ENCODE data around the gene FBLN2.
"Not testable (repeated sequence)": the region's sequence is repeated elsewhere in the genome, so short reads cannot be mapped to it uniquely, and the experiment has no call there.

FBLN2 gene

DNA sequence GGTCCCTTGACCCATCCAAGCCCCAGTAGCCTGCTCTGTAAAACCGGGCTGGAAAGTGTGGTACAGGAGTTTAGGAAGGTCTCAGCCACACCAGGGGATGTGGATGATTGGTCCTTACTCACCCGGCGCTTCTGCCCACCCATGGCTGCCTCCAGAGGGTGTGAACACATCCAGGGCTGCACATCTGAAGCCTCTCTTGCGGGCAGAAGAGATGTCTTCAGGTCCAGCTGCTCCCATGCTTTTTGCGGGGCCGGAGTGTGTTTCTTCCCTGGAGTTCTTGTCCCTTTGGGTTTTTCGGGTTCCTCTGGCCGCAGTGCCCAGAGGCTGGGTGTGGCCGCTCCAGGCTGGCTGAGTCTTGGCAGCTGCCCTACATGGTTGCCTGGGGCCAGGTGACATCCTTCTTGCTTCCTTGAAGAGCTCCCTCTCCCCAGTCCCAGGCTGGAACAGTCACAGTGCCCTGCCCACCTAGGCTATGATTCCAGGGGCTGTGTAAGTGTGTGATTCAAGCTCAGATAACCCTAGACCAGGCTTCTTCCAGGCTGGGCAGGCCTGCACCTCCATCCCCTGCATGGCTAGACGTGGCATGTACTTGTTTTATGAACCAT lies 34.9 kb upstream of the FBLN2 start:
- DNase-seq (ENCODE audit: low read depth, low spot score), result no peak

DNA sequence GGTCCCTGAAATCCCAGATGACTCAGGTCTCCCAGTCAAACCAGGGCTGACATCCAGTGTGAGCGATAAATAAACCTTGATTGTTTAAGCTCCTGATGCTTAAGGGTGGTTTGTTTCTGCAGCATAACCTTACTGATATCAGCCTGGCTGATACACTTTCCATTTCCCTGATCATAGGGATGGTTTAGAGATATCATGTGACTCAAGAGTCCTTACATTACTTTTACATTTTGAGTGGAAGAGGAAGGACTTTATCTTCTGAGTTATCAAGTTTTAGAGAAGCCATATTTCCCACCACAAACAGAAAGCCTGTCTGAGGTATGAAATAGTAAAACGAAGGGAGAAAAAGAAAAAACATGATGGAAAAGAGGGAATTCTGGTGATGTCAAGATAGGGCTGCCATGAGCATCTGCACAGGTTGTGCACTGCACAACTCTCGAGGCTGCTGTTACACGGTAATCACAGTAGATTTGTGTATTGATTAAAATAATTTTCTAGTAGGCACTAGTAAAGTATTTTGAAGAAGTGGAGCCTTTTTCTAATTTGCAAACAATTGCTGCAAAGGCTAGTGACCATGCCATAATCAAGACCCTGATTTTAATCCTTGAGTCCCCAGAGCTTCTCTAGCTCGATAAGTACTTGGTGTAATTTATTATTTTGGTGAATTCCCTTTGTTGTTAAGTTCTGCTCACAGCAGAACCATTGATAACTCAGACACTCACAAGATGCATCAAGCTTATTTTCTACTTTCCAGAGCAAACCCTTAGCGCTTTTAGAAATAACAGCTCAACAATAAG lies 34.1 kb upstream of the FBLN2 start:
- no peak for DNase-seq (ENCODE audit: low read depth, low spot score)

DNA sequence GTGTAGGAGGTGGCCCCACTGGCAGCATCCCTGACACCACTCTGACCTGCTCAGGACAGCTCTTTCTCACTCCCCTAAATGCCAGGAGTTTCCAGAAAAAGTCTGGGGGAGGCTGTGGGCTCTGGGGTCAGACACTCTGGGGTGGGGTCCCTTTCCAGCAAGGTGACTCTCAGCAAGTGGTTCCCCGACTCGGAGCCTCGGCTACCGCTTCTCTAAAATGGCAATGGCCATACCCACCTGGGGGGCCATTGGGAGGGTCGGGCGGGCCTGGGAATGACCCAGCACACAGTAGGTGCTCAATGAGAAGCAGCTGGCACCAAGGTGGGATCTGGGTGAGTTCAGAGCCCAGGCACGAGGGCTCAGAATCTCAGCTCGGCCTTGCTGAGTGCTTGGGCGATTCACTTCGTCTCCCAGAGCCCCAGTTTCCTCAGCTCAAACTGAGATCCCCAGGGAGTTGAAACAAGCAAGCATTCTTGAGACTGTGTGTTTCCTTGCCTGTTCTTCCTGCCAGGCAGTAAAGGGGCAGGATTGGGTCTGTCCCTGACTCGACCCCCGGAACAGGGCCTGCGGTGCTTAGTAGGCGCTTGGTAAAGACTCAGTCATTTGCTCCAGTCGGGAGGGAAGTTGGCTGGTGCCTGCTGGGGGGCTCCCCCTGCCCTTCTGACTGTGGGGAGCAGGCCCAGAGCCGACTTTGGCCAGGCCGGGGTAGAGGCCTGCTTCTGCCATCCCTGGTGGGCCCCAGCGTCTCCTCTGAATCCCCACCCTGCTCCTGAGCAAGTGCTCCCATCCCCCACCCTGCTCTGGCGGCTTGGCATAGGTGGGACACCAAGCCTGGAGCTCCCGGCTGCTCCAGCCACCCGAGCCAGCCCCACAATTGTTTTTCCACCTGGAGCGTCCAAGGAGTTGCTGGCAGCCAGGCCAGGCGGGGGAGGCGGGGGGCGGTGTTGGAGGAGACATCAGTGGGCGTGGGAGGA lies 32.9 kb upstream of the FBLN2 start:
- no peak for DNase-seq (ENCODE audit: low read depth, low spot score)

DNA sequence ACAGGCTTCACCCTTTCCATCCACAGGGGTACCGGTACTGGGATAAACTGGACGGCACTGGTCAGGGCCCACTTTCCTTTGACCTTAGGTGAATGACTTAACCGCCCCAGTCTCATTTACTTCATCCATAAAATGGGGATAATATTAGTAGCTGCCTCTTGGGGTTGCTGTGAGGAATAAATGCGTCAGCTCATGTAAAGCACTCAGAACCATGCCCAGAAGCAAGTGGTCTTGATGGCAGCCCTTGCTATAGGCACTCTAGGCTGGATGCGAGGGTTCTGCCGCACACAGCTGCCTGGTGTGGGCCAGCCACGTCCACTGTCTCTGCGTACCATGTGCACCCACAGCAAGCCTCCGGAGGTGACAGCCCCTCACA lies 32.2 kb upstream of the FBLN2 start:
- DNase-seq (ENCODE audit: low read depth, low spot score), result no peak

DNA sequence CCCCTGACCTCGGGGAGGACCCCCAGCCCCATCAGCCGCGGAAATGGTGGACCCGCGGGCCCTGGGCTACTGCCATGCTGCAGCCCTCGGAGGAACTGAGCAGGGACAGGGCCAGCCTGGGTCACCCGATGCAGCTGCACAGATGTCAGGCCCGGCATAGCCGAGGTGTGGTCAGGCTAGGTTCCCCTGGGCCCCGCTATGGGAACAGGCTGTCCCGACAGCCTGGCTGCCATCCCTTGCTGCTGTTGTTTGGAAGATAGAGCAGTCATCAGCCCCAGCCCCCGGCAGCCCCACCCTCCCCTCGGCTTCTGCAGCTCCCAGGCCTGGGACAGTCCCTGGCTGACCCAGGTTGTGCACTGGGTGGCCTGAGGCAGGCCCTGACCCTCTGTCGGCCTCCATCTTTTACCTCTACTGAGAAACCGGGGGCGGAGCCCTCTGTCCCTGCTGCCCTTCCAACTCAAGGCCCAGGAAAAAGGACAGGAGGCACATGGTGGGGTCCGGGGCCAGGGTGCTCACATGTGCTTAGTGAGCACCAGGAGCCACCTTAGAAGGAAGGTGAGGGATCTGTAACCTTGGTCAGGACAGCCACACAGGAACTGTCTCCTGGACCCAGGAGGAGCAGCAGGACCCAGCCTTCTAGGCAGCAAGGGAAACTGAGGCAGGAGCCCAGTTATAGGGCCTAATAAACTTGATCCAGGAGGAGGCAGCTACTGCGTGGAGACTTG lies 31.5 kb upstream of the FBLN2 start:
- no peak for DNase-seq (ENCODE audit: low read depth, low spot score)

DNA sequence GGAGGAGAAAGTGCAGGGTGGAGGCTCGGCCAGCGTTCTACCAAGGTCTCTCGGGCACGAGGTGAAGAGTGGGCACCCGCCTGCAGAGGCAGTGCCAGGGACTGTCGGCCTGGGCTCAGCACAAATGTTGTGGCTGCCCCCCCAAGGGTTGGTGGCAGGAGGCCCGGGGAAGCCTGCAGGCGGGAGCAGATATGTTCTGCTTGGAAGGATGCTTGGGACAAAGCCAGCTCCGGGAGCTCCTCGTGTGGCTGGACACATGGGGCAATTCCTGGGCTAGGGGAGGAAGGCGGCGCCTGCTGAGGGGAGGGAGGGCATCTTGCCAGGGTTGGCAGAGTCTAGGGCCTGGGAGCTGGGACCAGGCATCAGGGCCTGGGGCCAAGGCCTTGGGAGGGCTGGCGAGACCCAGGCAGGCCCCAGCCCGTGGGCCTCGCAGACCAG lies 30.4 kb upstream of the FBLN2 start:
- DNase-seq (ENCODE audit: low read depth, low spot score), result no peak

DNA sequence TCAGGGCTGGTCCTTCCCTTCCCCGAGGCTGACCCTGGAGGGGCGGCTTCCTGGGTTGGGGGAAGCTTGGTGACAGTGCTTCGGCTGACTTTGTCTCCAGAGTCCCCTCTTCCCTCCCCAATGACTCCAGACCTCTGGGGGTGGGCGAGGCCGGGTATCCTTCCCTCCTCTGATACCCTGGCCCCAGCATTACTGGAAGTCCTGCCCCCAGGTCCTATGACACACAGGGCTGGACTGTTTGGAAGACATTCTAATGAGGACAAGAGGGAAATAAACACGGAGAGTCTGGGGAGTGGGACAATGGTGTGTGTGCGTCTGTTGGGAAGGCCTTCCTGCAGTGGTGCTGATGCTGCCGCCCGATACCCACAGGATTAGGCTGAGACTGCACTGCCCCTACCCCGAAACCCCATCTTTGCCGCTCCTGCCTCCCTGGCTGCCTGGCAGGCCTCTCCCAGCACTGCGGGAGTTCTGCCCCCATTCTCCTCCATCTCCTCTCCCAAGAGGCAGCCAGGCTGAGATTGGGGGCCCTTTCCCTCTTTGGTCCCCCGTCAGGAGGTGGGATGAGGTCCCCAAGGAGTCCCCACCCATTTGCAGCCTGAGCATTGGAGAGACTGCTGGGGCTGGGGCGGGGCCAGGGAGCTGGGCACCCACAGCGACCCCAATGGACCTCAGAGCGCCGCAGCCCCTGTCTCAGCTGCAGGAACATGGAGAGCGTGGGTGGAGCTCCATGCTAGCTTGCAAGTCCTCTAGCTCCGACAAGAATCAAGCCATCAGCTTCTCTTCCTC lies 29.7 kb upstream of the FBLN2 start:
- DNase-seq (ENCODE audit: low read depth, low spot score), result no peak

DNA sequence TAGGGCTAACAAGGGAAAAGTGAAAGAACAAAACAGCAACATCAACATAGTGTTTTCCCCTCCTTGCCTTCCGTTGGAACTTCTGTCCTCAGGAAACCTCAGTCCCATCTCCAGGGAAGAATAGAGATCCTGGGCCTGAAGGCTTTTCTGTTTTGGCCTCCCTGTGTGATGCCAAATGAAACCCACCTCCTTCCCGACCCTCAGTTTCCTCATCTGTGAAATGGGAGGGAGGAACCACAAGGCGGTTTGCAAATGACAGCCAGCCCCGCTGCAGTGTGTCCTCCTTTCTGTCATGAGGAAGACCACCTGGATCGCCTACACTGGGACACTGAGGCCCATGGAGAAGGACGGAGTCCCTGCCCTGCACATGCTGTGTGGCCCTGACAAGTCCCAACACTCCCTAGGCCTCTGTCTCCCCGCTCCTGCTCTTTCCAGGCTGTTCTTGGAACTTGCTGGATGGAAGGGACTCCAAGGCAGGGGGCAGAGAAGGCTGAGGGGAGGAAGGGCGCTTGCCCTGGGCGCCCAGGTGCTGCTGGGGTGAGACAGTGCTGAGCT lies 28.5 kb upstream of the FBLN2 start:
- no peak for DNase-seq (ENCODE audit: low read depth, low spot score)

DNA sequence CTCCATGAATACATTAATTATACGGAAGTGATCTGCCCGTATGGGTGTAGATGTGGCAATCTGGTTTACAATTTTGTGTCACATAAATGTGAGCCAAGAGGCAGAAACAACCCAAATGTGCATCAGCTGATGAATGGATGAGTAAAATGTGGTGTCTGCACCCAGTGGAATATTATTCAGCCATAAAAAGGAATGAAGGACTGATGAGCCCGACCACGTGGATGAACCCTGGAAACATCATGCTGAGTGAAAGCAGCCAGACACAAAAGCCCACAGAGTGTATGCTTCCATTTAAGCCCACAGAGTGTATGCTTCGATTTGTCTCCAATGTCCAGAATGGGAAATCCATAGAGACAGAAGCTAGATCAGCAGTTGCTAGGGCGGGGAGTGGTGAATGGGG lies 27.6 kb upstream of the FBLN2 start:
- DNase-seq (ENCODE audit: low read depth, low spot score), result no peak

DNA sequence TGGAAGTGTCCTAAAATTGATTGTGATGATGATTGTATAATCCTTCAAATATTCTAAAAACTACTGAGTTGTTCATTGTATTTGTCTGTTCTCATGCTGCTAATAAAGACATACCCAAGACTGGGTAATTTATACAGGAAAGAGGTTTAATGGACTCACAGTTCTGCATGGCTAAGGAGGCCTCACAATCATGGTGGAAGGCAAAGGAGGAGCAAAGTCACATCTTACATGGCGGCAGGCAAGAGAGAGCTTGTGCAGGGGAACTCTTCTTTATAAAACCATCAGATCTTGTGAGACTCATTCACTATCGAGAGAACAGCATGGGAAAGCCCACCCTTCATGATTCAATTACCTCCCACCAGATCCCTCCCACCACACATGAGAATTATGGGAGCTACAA lies 27.2 kb upstream of the FBLN2 start:
- not testable (repeated sequence) for DNase-seq (ENCODE audit: low read depth, low spot score)

DNA sequence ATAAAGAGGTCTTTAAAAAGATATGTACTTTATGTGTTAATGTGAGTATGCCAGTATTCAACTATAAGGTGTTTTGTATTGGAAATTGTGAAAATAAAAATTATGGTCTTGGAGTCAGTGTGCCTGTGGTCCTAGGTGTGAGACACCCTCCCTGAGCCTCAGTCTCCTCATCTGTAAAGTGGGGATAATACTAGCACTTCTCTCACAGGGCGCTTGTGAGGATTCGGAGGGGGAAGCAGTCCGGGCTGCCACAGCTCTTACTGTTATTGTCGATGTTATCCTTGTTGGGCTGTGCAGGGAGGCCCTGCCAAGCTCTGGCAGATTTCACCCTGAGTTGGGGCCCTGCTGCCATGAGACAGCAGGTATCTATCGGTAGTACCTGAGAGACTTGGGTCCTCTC lies 26.7 kb upstream of the FBLN2 start:
- no peak for DNase-seq (ENCODE audit: low read depth, low spot score)

DNA sequence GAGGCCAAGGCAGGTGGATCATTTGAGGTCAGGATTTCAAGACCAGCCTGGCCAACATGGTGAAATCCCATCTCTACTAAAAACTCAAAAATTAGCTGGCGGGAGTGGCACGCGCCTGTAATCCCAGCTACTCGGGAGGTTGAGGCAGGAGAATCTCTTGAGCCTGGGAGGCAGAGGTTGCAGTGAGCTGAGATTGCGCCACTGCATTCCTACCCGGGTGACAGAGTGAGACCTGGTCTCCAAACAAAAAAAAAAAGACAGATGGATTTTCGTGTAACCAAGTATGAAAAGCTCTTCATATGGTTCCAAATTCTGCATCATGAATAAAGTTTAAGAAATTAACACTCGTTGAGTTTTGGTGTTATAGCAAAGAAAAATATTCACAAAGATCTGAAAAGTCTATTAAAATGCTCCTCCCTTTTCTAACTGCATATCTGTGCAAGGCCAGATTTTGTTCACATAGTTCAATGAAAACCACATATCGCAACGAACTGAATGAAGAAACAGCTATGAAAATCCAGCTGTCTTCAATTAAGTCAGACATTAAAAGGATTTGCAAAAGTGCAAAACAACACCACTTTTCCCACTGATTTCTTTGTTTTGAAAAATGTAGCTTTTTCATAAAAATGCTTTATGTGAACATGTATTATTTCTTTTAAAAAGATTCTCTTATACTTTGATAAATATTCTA lies 23.8 kb upstream of the FBLN2 start:
- no peak for DNase-seq (ENCODE audit: low read depth, low spot score)

DNA sequence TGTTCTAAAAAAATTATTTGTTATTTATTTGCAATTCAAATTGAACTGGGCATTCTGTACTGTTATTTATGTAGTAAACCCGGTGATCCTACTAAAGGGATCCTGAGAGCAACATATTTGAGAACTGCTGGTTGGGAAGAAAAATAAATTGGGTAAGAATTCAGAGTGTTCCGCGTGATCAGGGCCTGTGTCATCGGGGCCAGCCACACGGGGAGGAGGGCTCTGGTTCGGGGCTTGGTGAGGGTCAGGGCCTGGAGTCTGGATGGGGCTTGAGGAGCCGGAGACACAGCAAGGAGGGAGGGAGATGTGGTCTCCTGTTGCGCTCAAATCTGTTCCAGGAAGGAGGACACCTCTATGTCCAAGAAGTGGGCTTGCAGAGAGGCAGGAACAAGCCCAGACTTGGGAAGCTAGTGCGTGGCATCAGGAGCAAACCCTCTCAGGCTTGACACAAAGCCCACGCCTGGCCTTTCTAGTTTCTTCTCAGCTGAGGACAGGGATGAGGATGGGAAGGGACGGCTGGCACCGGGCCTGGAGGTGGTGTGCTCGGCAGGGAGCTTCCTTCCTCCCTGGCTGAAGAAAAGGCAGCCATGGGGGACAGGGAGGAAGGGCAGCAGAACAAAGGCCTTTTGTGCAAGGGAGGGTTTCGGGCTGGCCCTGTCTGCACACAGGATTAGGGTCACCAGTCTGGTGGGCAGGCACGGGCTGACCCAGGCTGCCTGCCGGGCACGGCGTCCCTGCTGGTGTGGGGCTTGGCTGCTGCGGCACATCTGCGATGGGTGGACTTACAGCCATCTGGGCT lies 22.9 kb upstream of the FBLN2 start:
- no peak for DNase-seq (ENCODE audit: low read depth, low spot score)

DNA sequence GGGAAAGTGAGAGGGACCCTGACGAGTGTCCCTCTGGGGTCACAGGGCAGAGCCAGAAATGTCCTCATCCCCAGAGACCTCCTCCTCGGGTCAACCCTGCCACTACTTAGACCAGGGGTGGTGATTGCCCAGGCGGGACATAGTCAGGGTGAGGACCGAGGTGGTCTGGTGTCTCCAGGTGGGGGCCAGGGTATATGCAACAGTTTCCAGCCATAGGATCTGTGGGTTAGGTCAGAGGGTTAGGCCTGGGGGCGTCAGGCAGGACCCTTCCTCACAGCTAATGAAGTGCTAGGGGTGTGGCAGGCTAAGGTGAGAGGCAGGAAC lies 22.3 kb upstream of the FBLN2 start:
- DNase-seq (ENCODE audit: low read depth, low spot score), result no peak

DNA sequence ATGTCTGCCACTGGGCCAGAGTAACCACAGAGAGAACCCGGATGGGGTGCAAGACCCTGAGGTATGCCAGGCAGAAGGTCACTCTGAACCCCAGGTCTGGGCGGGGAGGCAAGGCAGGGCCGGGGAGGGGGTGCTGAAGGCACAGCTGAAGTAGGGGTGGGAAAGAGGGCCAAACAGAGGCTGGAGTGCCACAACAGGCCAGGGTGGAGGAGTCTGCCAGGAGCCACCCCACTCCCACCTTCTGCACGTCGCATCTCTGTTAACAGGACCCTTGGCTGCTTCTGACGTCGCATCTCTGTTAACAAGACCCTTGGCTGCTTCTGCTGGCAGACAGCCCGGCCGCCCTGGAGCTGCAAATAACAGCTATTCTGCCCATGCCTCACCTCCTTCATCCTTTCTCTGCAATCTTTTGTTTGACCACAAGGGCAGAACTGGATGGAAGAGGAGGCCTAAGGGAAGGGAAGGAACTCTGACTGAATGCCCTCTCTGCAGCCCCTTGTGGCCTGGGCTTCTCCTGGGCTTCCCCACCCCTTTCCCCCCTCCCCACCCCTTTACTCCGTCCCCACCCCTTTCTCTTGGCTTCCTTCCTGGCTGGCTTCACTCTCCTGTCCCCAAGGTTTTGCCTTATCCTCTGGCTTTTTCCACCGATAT lies 20.6 kb upstream of the FBLN2 start:
- DNase-seq (ENCODE audit: low read depth, low spot score), result no peak

DNA sequence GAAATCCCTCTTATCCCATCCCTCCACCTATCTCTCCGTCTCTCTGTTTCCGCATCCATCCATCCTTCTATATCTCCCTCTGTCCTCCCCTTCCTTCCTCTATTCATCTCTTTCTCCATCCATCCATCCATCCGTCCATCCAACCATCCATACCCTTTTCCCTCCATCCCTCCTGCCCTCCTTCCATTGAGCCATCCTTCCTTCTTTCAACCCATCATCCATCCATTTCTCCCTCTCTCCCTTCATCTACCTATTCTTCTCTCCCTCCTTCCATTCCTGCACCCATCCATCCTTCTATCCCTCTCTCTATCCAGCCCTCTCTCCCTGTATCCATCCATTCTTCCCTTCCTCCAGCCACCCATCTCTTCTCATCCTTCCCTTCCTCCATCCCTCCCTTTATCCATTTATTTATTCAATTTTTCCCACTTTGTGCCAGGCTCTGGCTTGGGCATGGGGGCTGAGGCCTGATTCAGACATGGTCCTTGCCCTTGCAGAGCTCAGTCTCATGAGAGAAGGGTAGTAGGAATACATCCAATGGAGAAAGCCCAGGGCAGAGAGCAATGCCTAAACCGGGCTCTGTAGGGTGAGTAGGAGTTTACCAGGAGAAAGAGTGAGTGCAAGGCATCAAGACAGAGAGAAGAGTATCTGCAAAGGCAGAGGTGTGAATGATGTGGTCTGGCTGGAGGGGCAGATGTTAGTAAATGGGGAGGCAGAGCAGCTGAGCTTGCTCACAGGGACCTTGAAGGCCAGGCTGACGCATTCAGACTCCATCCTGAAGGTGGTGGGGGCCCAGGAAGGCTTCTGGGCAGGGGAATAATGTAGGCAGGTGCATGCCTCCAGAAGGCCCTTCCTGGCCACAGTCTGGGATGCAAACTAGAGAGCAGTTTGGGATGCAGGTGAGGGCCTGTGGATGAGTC lies 19.5 kb upstream of the FBLN2 start:
- no peak for DNase-seq (ENCODE audit: low read depth, low spot score)

DNA sequence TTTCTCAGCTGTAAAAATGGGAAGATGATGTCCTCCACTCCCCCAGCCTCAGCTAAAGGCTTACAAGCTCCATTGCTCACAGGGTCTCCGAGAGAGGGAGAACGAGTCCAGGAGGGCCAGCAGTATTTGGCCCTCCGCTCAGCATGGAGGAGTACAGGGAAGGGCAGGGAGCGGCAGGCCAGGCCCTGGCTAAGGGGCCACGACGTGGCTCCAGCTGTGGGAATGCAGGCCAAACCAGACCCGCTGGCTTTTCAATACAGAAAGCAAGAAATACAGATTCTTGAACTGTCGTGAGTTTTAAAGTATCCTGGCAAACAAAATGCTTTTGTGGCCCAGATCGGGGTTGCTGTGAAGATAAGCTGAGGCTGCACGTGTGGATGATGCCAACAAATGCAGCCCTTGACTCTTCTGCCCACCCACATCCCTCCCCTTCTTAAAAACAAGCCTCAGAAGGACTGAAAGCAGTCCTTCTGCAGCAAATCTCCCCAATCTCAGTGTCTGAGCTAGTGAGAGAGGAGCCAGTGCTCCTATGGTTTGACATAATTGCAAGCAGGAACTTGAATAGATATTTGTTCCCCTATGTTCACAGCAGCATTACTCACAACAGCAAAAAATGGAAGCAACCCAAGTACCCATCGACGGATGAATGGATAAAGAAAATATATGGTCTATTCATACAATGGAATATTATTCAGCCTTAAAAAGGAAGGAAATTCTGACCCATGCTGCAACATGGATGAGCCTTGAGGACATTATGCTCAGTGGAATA lies 18.5 kb upstream of the FBLN2 start:
- DNase-seq (ENCODE audit: low read depth, low spot score), result no peak

Data from activated CD4-positive, CD25-positive, alpha-beta regulatory T cell treated with anti-CD3 and anti-CD28 coated beads, Interleukin-2, amount 50 U/mL, for 16 hours (primary cell).